Measurements from ENCODE around the gene MMP25.

DNA sequence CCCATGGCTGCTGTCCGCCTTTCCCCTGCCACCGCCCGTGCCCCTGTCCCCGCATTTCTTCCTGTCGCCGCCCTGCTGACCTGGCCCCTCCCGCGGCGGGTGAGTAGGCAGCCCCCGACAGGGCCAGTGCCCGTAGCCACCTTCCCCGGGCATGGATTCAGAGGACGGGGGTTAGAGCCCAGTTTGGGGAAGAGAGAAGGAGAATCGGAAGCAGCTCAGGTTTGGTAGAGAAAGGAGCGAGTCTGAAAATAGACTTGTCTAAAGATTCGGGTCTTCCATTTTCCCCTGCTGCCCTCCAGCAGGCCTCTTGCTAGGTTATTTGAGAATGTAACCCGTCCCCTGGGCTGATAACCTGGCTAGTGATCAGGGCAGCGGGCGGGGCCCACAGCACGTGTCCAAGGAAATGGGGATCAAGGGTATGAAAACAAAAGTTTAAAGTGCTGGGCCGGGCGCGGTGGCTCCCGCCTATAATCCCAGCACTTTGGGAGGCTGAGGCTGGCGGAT lies 41.5 kb upstream of the MMP25 start:
- TF ChIP-seq EZH2phosphoT487 (IDR thresholded peaks at IDR 0.05; ENCODE audit: insufficient read depth, low read depth) (no peak), EZH2 (IDR thresholded peaks at IDR 0.05; ENCODE audit: insufficient read depth, poor library complexity, severe bottlenecking) (no peak)

Measured in GM23248 (cell line).